AG04450 (cell line): Measurements from ENCODE around the gene RIPK3. TPM values are rescaled to one million over a fixed set of nuclear protein-coding genes. Genes with fewer than 3 reads are reported as not detected.
A peak's percentile ranks its signal among the peaks of the same experiment; 100 is the strongest.

Experiments used
- CTCF ChIA-PET: fragments of 300-600, 350-600 bp; formaldehyde crosslinking; extraction: SDS; loops from one replicate; lab custom pipeline; 2022; ENCODE audit warnings: antibody characterized with exemption, inconsistent platforms; lab: Charles Lee
- POLR2A ChIA-PET: fragments of 350-600 bp; formaldehyde crosslinking; extraction: SDS; loops from one replicate; lab custom pipeline; 2021; ENCODE audit warnings: antibody characterized with exemption, inconsistent platforms; lab: Yijun Ruan, JAX
- DNase-seq: peaks from one replicate; pipeline ENCODE4 v3.0.0-alpha.2; 2011; ENCODE audit warnings: low read depth, low spot score
- H3K27ac ChIP-seq: one replicate; pipeline ENCODE4 v1.5.1; 2012; ENCODE audit warnings: low read depth, low read length, control low read depth
- H3K27me3 ChIP-seq: one replicate; pipeline ENCODE4 v1.6.0; 2012; ENCODE audit warnings: low read length; ENCODE audit not compliant: control insufficient read depth, insufficient read depth
- H3K4me3 ChIP-seq: 2 replicates; pipeline ENCODE4 v1.5.1; 2011; ENCODE audit warnings: mild to moderate bottlenecking, low read depth, low read length, control low read depth
- H3K9me3 ChIP-seq: 2 replicates; pipeline ENCODE4 v1.5.1; 2012; ENCODE audit warnings: low read length; ENCODE audit not compliant: control insufficient read depth, insufficient read depth
- polyA plus RNA-seq: library from polyadenylated mRNA; depleted of rRNA; stranded (reverse); fragments of >200 nt; gene quantifications from 2 replicates; pipeline ENCODE4 v1.2.3, GENCODE V29; 2011
- TF ChIP-seq, protein P1 (sequence below): IDR thresholded peaks from 2 replicates; pipeline ENCODE4 v1.5.1; 2011; ENCODE audit warnings: low read depth, low read length, control low read depth, inconsistent platforms

Gene RIPK3
- polyA plus RNA-seq, 1 experiment = not detected

DNA sequence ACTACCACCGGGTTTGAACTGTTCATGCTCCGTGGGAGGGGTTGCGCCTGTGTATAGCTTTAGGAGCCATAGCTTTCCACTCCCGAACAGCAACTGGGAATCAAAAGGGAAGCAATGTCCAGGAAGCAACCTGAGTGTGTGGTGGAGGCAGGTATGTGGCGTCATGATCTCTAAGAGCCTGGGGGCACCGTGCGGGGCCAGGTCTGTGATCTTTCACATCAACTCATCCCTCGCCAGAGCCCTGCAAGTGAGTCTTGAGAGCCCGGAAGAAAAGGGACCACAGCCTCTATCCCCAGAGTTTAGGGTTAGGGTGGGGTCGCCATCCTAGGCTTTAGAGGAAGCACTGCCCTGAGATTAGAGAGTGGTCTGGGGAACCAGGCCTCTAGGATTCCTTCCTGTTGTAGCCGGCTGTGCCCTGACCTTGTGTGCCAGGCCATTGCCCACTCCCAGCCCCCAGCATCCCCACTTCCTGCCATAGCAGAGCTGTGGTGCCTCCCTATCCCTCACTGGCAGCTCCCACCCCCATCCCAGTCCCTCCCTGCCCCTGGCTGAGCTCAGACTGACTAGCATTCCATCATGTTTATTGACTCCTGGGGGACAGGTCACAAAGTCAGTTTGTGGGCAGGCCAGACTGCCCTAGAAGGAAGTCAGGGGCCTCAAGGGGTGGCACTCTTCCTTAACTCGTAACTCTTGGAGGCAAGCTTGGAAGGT, 4.2 kb downstream of the RIPK3 start:
- no peak overlapping the region for H3K27ac ChIP-seq
- H3K9me3 ChIP-seq = no peaks in the 10 kb centered on the region; the same call in 1 of the 2 replicates
- peaks cover 80% of the 10 kb centered on the region for H3K27me3 ChIP-seq
- DNase-seq = no peak
- ChIA-PET CTCF (interaction anchor here (0.6 to 21.9 kb wide), 4 partner anchors 10 to 193 kb away, joined by 3 to 712 read pairs (median 62); partner anchors contain the start of genes CBLN3 and KHNYN), POLR2A (no interaction called here)
- TF ChIP-seq, protein P1, sequence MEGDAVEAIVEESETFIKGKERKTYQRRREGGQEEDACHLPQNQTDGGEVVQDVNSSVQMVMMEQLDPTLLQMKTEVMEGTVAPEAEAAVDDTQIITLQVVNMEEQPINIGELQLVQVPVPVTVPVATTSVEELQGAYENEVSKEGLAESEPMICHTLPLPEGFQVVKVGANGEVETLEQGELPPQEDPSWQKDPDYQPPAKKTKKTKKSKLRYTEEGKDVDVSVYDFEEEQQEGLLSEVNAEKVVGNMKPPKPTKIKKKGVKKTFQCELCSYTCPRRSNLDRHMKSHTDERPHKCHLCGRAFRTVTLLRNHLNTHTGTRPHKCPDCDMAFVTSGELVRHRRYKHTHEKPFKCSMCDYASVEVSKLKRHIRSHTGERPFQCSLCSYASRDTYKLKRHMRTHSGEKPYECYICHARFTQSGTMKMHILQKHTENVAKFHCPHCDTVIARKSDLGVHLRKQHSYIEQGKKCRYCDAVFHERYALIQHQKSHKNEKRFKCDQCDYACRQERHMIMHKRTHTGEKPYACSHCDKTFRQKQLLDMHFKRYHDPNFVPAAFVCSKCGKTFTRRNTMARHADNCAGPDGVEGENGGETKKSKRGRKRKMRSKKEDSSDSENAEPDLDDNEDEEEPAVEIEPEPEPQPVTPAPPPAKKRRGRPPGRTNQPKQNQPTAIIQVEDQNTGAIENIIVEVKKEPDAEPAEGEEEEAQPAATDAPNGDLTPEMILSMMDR = no peak
- H3K4me3 ChIP-seq = no peak overlapping the region

DNA sequence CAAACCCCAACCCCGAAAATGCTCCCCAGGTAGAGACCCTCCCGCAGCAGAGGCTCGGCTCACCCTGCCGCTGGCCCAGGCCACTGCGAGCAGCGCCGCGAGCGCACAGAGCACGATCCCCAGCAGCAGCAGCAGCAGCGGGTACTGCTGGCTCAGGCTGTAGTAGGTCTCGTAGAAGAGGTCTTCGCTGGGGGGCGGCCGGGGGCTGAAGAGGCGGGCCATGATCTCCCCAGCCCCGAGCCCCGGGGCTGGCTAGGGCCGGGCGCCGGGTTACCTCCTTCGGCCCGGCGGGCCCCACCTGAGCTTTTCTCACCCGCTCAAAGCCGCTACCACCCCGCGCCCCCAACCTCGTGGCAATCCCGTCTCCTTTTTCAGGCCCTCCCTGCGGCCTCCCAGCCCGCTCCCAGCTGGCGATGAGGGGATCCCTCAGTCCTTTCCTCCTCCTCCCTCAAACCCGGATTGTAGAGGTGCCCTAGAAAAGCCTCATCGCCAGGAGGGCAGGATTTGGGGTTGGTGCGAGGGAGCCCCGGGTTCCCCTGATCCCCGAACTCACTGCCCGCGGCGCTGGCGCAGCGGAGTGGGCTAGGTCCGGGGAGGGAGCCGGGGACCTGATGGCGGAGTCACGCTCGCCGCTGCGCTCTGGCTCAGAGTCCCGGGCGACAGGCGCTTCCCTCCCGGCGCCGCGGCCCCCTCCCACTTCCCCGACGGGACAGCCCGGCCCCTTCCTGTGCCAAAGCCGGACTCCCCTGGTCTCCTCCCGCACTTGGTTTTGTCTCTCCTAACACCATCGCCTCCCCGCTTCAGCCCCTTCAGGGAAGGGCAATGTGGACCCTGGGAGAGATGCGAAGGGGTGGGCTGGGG, 5.1 kb downstream of the RIPK3 start, which contains the start of gene ADCY4:
ADCY4 (minus strand) TSS at position 641 of the 861 bp plus-strand sequence; CDS start at position 222, 419 bp downstream.
- ChIA-PET POLR2A (no interaction called here), CTCF (interaction anchor here (0.9 to 21.9 kb wide), 19 partner anchors 11 to 155 kb away, joined by 3 to 712 read pairs (median 18); partner anchors contain the start of genes CBLN3, CIDEB, KHNYN and LTB4R2)
- H3K27ac ChIP-seq = no peak within 1 kb of the TSS
- H3K4me3 ChIP-seq = peak within 1 kb of the TSS; percentile 36
- TF ChIP-seq, protein P1 = no peak
- no peak for DNase-seq
- no peaks in the 10 kb centered on the region; the same call in 1 of the 2 replicates for H3K9me3 ChIP-seq
- H3K27me3 ChIP-seq = peaks cover 70% of the 10 kb centered on the region

DNA sequence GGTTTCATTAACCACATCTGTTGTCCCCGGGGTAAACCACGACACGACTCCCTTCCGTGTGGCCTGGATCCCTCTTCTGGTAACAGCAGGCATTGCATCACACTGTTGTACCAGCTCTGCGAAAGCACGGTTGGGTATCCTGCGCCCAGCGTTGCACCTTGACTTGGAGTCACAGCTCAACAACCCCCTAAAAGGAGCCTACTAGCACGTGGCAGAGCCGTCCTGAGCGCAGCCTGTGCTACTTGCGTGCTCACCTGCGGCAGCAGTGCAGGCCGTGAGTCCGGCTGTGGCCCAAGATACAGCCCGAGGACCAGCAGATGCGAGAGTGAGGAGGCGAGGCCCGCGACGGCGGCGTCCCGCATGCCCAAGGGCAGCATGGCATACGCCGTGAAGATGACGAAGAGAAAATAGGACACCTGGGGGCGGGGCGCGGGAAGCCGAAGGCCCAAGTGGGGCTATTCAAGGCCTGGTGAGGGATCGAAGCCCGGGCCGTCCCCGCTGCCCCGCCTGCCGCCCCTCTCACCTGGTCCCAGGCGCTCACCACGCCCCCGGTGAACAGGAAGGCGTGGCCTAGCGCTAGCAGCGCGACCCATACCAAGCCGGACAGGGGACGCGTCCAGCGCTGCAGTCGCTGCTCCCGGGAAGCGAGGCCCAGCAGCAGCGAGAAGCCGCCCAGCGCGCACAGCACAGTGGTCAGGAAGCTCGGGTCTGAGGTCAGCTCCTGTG, 7.4 kb downstream of the RIPK3 start:
- peak overlapping the region; percentile 40 for H3K4me3 ChIP-seq
- H3K27me3 ChIP-seq = peaks cover 49% of the 10 kb centered on the region
- ChIA-PET POLR2A (interaction anchor here (1.4 to 2.5 kb wide), 4 partner anchors 86 to 105 kb away, joined by 3 to 17 read pairs (median 10); partner anchors contain the start of gene KHNYN), CTCF (interaction anchor here (0.6 to 21.9 kb wide), 32 partner anchors 8 to 290 kb away, joined by 3 to 712 read pairs (median 12); partner anchors contain the start of genes CBLN3, CIDEB, KHNYN and LTB4R2)
- H3K9me3 ChIP-seq = no peaks in the 10 kb centered on the region; the same call in 1 of the 2 replicates
- H3K27ac ChIP-seq = no peak overlapping the region
- TF ChIP-seq, protein P1 = peak; percentile 76
- DNase-seq = no peak

DNA sequence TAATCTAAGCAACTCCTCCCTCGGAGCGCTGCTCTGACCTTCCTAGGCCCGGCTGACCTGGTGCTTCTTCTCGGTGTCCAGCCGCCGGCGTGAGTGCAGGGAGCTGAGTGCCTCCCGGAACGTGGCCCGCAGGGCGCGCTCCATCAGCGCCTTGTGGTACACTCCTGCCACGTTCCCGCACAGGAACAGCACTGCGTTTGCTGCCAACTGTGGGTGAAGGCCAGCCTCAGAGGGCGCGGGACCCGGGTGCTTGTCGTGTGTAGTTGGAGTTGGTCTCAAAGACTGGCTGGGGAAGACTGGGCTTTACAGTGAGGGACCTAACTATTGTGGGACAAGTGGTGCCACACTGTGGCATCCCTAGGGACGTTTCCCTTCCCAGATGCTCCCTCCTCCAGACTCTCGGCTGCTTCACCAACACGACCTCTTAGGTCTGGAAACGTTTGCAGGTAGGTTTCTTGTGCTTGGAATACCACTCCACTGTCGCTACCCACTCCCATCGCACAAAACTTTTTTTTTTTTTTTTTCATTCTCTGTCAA, 8.0 kb downstream of the RIPK3 start:
- TF ChIP-seq, protein P1 = no peak
- Histone ChIP-seq H3K4me3 (no peak overlapping the region), H3K27ac (no peak overlapping the region), H3K27me3 (peaks cover 46% of the 10 kb centered on the region), H3K9me3 (no peaks in the 10 kb centered on the region; the same call in 1 of the 2 replicates)
- POLR2A ChIA-PET = interaction anchor here (2.5 kb wide), 1 partner anchor 105 kb away, joined by 13 read pairs; no protein-coding TSS in a partner anchor
- no peak for DNase-seq
- CTCF ChIA-PET = interaction anchor here (0.7 to 21.9 kb wide), 14 partner anchors 10 to 110 kb away, joined by 3 to 712 read pairs (median 27); partner anchors contain the start of genes CBLN3, CIDEB, KHNYN and LTB4R2
